HCT116 (cell line): ENCODE data around the gene TRIM62. TPM values are rescaled to one million over a fixed set of nuclear protein-coding genes. Genes with fewer than 3 reads are reported as not detected.

ENCODE experiments used
- ATAC-seq: fragments of 200-7000 bp; cut with Tn5 transposase; 2 replicates; pipeline ENCODE4 v1.9.1; 2020; ENCODE audit warnings: mild to moderate bottlenecking, moderate library complexity
- BruUV-seq: library from RNA; stranded (reverse); fragments of 400-500 nt; replicated peaks from 2 replicates; lab custom pipeline; 2021; lab: Mats Ljungman, UMichigan
- CTCF ChIA-PET: fragments of 300-600 bp; sonication (Branson Sonifier 250); formaldehyde crosslinking; loops from one replicate; lab custom pipeline; 2021; ENCODE audit warnings: antibody characterized with exemption; lab: Charles Lee
- POLR2A ChIA-PET: fragments of 300-600, 350-600 bp; sonication (Branson Sonifier 250); formaldehyde crosslinking; loops from one replicate; lab custom pipeline; 2021; ENCODE audit warnings: antibody characterized with exemption; lab: Charles Lee
- RAD21 ChIA-PET, 2 experiments: fragments of 300-600 bp; sonication (Branson Sonifier 250); formaldehyde crosslinking; loops; one replicate each; lab custom pipeline; 2023; ENCODE audit warnings: low total read pairs in 2 of 2; ENCODE audit not compliant: uncharacterized antibody in 2 of 2, unreplicated experiment in 2 of 2, low non-redundant PET in 1 of 2; lab: Charles Lee
- DNase-seq: peaks from one replicate; pipeline ENCODE4 v3.0.0-alpha.2; 2010; ENCODE audit warnings: low read depth, low spot score
- H2AFZ ChIP-seq: fragments of 200-600 bp; shearing (Covaris generic), sonication (generic); 2 replicates; pipeline ENCODE4 v1.6.1; 2017; ENCODE audit warnings: low read depth, mixed run types, mixed read lengths, antibody characterized with exemption, low read length; ENCODE audit not compliant: poor library complexity, severe bottlenecking
- H3K27ac ChIP-seq: 2 replicates; pipeline ENCODE4 v1.5.1; 2012; ENCODE audit warnings: low read depth, low read length
- H3K27me3 ChIP-seq: fragments of 200-600 bp; sonication (generic); 2 replicates; pipeline ENCODE4 v1.6.1; 2016; ENCODE audit warnings: mixed run types, low read length, mixed read lengths; ENCODE audit not compliant: insufficient read depth
- H3K36me3 ChIP-seq, 2 experiments: fragments of 200-500 bp in 1 of 2; fragments of 200-600 bp in 1 of 2; sonication (Bioruptor generic) in 1 of 2; sonication (generic) in 1 of 2; 2 replicates each; pipeline versions ENCODE4 v1.5.1 to v1.6.1; 2014 to 2016; ENCODE audit warnings: low read length in 2 of 2, inconsistent platforms in 1 of 2, mixed read lengths in 1 of 2, mixed run types in 1 of 2; ENCODE audit not compliant: insufficient read depth in 2 of 2, control insufficient read depth in 1 of 2
- H3K4me1 ChIP-seq, 2 experiments: fragments of 200-600 bp in 1 of 2; sonication (generic) in 1 of 2; 2 replicates each; pipeline versions ENCODE4 v1.5.1 to v1.6.1; 2012 to 2017; ENCODE audit warnings: low read length in 2 of 2, inconsistent platforms in 1 of 2, mild to moderate bottlenecking in 1 of 2, mixed read lengths in 1 of 2, mixed run types in 1 of 2, moderate library complexity in 1 of 2; ENCODE audit not compliant: insufficient read depth in 2 of 2, control insufficient read depth in 1 of 2
- H3K4me2 ChIP-seq: fragments of 200-600 bp; sonication (generic); 2 replicates; pipeline ENCODE4 v1.6.1; 2017; ENCODE audit warnings: mixed run types, low read length, mixed read lengths
- H3K4me3 ChIP-seq, 2 experiments: fragments of 200-600 bp in 1 of 2; sonication (generic) in 1 of 2; replicated peaks in 1 of 2; 2 replicates each; pipeline ENCODE4 v1.5.1; 2011 to 2016; ENCODE audit warnings: low read length in 2 of 2, control low read depth in 1 of 2, low read depth in 1 of 2, mild to moderate bottlenecking in 1 of 2, mixed read lengths in 1 of 2, mixed run types in 1 of 2
- H3K79me2 ChIP-seq: fragments of 200-600 bp; sonication (generic); 2 replicates; pipeline ENCODE4 v1.6.1; 2017; ENCODE audit warnings: mild to moderate bottlenecking, mixed run types, low read length, moderate library complexity, mixed read lengths; ENCODE audit not compliant: insufficient read depth
- H3K9ac ChIP-seq: fragments of 200-600 bp; sonication (generic); 2 replicates; pipeline ENCODE4 v1.6.1; 2016; ENCODE audit warnings: low read length, mixed read lengths
- H3K9me2 ChIP-seq: fragments of 200-600 bp; sonication (generic), shearing (Covaris generic); 2 replicates; pipeline ENCODE4 v1.6.1; 2017; ENCODE audit warnings: mixed run types, mild to moderate bottlenecking, moderate library complexity; ENCODE audit not compliant: insufficient read depth
- H3K9me3 ChIP-seq, 2 experiments: fragments of 200-500 bp in 1 of 2; fragments of 200-600 bp in 1 of 2; sonication (Bioruptor generic) in 1 of 2; sonication (generic) in 1 of 2; 2 replicates each; pipeline ENCODE4 v1.6.1; 2014 to 2017; ENCODE audit warnings: low read length in 2 of 2, mixed read lengths in 2 of 2, inconsistent platforms in 1 of 2, low read depth in 1 of 2, mild to moderate bottlenecking in 1 of 2, mixed run types in 1 of 2, moderate library complexity in 1 of 2; ENCODE audit not compliant: control insufficient read depth in 1 of 2, insufficient read depth in 1 of 2
- H4K20me1 ChIP-seq: fragments of 200-600 bp; sonication (generic), shearing (Covaris generic); 2 replicates; pipeline ENCODE4 v1.6.1; 2017; ENCODE audit warnings: mixed run types, mild to moderate bottlenecking, moderate library complexity; ENCODE audit not compliant: insufficient read depth
- ELF1 ChIP-seq: IDR thresholded peaks from 2 replicates; pipeline ENCODE4 v1.6.1; 2012; ENCODE audit warnings: low read depth, borderline replicate concordance
- SRF ChIP-seq: IDR thresholded peaks from 2 replicates; pipeline ENCODE4 v1.6.1; 2012; ENCODE audit warnings: low read depth
- ZBTB33 ChIP-seq: IDR thresholded peaks from 2 replicates; pipeline ENCODE4 v1.6.1; 2011; ENCODE audit warnings: mild to moderate bottlenecking, low read length, moderate library complexity; ENCODE audit not compliant: insufficient replicate concordance; ENCODE audit errors: extremely low read depth
- intact Hi-C: fragments of 100-400 bp; cut with micrococcal nuclease; formaldehyde crosslinking; loops from 2 replicates; pipeline ENCODE4 v1.10.0; 2022
- total RNA-seq: library from RNA; stranded (reverse); gene quantifications from one replicate; pipeline ENCODE4 v1.2.1, GENCODE V29; 2021; ENCODE audit not compliant: unreplicated experiment

Gene TRIM62
- total RNA-seq, 1 experiment from 2014 or later: 6.5 TPM

DNA sequence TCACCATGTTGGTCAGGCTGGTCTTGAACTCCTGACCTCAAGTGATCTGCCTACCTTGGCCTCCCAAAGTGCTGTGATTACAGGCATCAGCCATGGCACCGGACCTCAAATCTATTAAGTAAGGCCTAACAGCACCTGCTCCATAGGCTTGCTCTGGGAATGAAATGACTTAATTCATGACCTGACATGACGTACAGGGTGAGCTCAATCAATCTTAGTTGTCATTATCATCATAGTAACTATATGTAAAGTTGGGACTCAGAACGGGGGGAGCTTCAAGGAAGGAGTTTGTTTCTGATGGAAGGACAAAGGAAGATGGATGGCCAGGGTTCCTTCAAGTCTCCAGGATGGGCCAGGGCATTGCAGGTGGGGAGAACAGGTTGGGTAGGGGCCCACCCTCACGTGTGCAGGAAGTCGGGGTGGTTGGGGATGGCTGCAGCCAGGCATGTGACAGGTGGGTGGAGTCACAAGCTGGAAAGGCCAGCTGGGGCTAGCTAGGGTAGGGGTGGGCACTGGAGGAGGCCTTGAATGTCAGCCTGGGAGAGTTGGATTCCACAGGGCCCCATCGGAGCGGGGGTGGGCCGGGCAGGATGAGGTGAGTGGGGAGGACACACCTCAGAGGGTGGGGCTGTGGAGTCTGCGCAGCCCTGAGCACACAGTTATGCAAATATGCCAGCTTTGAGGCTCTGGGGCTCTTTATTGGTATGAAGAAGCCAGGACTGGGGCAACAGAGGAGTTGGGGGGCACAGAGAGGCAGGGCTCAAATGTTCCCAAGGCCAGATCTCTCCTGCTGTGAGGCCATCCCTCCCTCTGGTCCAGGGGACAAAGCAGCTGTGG lies 9.6 kb downstream of the TRIM62 start:
- H4K20me1 ChIP-seq: no peaks in the 10 kb centered on the region
- intact Hi-C loops: no loop called here
- H3K9me2 ChIP-seq: no peaks in the 10 kb centered on the region
- CTCF ChIA-PET: no interaction called here
- POLR2A ChIA-PET: interaction anchor here (0.7 kb wide), 1 partner anchor 9 kb away, joined by 3 read pairs; the partner anchor contains the start of gene TRIM62
- H3K79me2 ChIP-seq: no peaks in the 10 kb centered on the region
- H3K4me1 ChIP-seq: peaks cover 0 to 6% of the 10 kb centered on the region in 2 experiments; a peak in 1 of 4 replicates
- ATAC-seq (no peak), DNase-seq (no peak)
- TF ChIP-seq SRF (no peak), ELF1 (no peak), ZBTB33 (no peak)
- no TSS peak for BruUV-seq
- no peak overlapping the region for H3K9ac ChIP-seq
- H2AFZ ChIP-seq: no peak overlapping the region
- RAD21 ChIA-PET: no interaction called here
- H3K27ac ChIP-seq: no peak overlapping the region
- no peaks in the 10 kb centered on the region for H3K27me3 ChIP-seq
- H3K4me3 ChIP-seq: no peak overlapping the region
- no peaks in the 10 kb centered on the region for H3K9me3 ChIP-seq
- H3K4me2 ChIP-seq: no peak overlapping the region
- no peaks in the 10 kb centered on the region for H3K36me3 ChIP-seq
